ENCODE data around the gene SEMA6A.

Gene SEMA6A

DNA sequence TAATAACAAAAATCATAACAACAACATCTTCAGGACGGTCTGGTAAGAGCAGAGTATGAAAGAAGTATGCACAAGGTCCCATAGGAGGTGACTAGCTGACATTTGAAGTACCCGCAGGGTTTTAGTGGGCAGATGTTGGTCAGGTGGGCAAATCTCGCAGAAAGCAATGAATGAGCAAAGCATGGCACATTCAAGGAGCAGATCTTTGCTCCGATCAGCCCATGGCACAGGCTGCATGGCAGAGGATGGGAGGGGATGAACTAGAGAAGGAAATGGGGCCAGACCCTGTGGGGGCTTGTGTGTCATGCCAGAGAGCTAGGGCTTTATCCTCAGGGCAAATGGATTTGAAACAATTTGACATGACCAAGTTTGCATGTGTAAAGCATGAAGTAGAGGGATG, 90.0 kb downstream of the SEMA6A start:
- H3K27me3 ChIP-seq (replicated peaks; ENCODE audit: control insufficient read depth, insufficient read depth, low read length, poor library complexity, severe bottlenecking), result no peaks in the 10 kb centered on the region
- no peak overlapping the region for H3K4me3 ChIP-seq (ENCODE audit: insufficient read depth, low read depth, low read length, poor library complexity, severe bottlenecking)
- H3K9me3 ChIP-seq (ENCODE audit: control insufficient read depth, low read length), result no peaks in the 10 kb centered on the region
- H3K4me1 ChIP-seq (ENCODE audit: control insufficient read depth, insufficient read depth, low read length, poor library complexity, severe bottlenecking), result no peaks in the 10 kb centered on the region
- no peak overlapping the region for H3K27ac ChIP-seq (ENCODE audit: insufficient read depth, low read length, poor library complexity, severe bottlenecking)
- H3K36me3 ChIP-seq (ENCODE audit: control insufficient read depth, insufficient read depth, low read length), result no peaks in the 10 kb centered on the region
- no peak for DNase-seq

DNA sequence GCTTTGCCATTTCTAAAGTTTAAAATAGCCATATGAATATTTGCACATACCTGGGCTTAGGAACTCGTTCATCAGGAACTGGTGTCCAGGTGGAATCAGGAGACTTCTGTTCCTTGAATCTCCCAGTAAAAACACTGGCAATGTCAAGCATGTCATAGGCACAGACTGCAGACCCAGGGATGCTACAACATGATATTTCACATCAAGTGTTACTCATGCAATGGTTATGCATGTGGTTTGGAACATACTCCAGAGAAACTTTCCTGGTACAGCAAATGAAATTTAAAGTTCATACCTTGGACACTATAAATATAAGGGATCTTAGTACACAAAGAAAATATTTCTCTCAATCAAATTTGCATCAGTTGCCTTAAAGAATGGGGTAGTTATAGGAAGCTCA, 92.2 kb downstream of the SEMA6A start:
- Histone ChIP-seq H3K4me1 (ENCODE audit: control insufficient read depth, insufficient read depth, low read length, poor library complexity, severe bottlenecking) (no peaks in the 10 kb centered on the region), H3K27me3 (replicated peaks; ENCODE audit: control insufficient read depth, insufficient read depth, low read length, poor library complexity, severe bottlenecking) (no peaks in the 10 kb centered on the region), H3K27ac (ENCODE audit: insufficient read depth, low read length, poor library complexity, severe bottlenecking) (no peak overlapping the region), H3K9me3 (ENCODE audit: control insufficient read depth, low read length) (no peaks in the 10 kb centered on the region), H3K4me3 (ENCODE audit: insufficient read depth, low read depth, low read length, poor library complexity, severe bottlenecking) (no peak overlapping the region), H3K36me3 (ENCODE audit: control insufficient read depth, insufficient read depth, low read length) (no peaks in the 10 kb centered on the region)
- DNase-seq, result no peak

DNA sequence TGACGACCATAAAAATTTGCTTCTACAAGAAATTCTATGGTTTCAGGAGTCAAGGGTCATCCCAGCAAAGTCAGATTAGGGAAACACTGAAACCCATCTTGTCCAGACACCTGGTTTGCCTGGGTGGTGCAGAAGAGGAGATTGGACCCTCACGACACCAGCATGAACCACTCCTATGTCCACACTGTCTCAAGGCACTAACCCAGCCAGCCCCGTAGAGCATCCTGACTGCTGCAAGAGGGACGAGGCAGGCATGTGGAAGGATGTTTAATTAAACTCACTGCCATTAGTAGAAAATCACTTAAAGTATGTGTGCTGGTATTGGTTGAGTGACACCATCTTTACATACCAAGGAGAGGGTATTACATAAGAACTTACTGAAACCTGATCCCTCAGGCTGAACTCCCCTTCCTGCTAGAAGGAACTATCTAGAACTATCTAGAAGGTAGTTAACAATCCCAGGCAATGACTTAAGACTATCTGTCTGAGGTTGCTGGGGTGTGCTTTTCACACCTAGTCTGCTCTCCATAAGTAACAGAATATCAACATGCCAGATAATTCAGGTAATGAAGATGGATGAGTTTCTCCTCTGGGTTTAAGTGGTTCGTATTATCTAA, 93.6 kb downstream of the SEMA6A start:
- no peak overlapping the region for H3K27ac ChIP-seq (ENCODE audit: insufficient read depth, low read length, poor library complexity, severe bottlenecking)
- no peaks in the 10 kb centered on the region for H3K4me1 ChIP-seq (ENCODE audit: control insufficient read depth, insufficient read depth, low read length, poor library complexity, severe bottlenecking)
- DNase-seq, result no peak
- no peak overlapping the region for H3K4me3 ChIP-seq (ENCODE audit: insufficient read depth, low read depth, low read length, poor library complexity, severe bottlenecking)
- H3K27me3 ChIP-seq (replicated peaks; ENCODE audit: control insufficient read depth, insufficient read depth, low read length, poor library complexity, severe bottlenecking), result no peaks in the 10 kb centered on the region
- H3K9me3 ChIP-seq (ENCODE audit: control insufficient read depth, low read length), result peaks cover 6% of the 10 kb centered on the region
- no peaks in the 10 kb centered on the region for H3K36me3 ChIP-seq (ENCODE audit: control insufficient read depth, insufficient read depth, low read length)

DNA sequence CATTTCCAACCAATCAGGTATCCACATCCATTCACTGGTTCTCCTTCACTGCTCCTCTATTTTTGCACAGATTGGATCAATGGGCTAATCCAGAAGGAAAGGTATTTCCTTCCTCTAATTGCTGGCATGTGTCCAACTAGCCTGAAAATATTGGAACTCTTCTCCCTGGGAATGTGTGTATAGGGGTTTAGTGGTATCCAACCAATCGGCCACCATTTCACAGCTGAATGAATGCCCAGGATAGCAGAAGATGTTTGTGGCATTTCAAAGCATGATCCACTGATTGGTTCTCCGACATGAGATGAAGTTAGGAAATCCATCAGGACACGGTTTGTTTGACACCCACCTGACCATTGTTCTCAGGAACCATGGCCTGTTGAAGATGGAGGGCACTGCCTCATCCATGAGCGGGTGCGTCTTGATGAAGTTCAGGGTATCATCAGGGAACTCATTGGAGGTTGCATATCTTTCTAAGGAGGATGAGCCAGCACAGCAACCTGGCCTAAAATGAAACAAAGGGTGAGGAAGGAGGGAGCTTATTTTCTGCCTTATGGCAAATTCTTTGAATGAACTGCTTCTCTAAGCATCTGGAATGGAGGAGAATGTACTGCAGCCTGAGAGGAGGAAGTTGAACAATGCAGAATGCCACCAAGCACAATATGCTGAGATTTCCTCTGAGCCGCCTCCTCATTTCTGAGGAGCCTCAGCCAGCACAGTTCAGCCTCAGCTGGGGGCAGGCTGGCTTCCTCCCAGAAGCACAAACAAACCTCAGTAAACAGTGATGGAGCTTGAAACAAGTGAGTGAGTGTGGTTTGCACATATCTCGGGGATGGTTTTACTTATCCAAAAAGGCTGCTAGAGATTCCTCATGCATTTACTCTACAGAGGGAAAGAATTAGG, 94.6 kb downstream of the SEMA6A start:
- DNase-seq, result no peak

DNA sequence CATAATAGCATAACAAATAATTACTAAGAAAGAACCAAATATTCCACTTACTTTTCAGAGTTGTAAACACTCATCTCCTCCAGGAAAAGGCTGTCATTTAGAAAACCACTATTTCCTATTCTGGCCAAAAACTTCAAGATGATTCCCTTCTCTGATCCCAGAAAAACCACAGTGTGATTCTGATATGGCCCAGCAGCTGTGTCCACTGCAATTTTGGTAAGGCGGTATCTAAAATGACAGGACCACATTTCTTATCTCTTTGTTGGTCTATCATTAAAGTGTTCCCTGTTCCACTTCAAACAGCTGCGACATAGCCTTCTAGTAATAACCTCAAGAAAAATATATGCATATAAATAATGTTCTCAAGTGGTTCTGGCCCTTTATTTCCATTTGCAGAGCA, 96.1 kb downstream of the SEMA6A start:
- DNase-seq, result no peak
- peaks cover 6% of the 10 kb centered on the region for H3K9me3 ChIP-seq (ENCODE audit: control insufficient read depth, low read length)
- no peak overlapping the region for H3K4me3 ChIP-seq (ENCODE audit: insufficient read depth, low read depth, low read length, poor library complexity, severe bottlenecking)
- no peaks in the 10 kb centered on the region for H3K36me3 ChIP-seq (ENCODE audit: control insufficient read depth, insufficient read depth, low read length)
- no peaks in the 10 kb centered on the region for H3K27me3 ChIP-seq (replicated peaks; ENCODE audit: control insufficient read depth, insufficient read depth, low read length, poor library complexity, severe bottlenecking)
- H3K27ac ChIP-seq (ENCODE audit: insufficient read depth, low read length, poor library complexity, severe bottlenecking), result no peak overlapping the region
- H3K4me1 ChIP-seq (ENCODE audit: control insufficient read depth, insufficient read depth, low read length, poor library complexity, severe bottlenecking), result no peaks in the 10 kb centered on the region

More for the DNA sequence above, 94.6 kb downstream of the SEMA6A start:
- Histone ChIP-seq H3K36me3 (ENCODE audit: control insufficient read depth, insufficient read depth, low read length) (no peaks in the 10 kb centered on the region), H3K4me3 (ENCODE audit: insufficient read depth, low read depth, low read length, poor library complexity, severe bottlenecking) (no peak overlapping the region), H3K27me3 (replicated peaks; ENCODE audit: control insufficient read depth, insufficient read depth, low read length, poor library complexity, severe bottlenecking) (no peaks in the 10 kb centered on the region), H3K9me3 (ENCODE audit: control insufficient read depth, low read length) (peaks cover 6% of the 10 kb centered on the region), H3K4me1 (ENCODE audit: control insufficient read depth, insufficient read depth, low read length, poor library complexity, severe bottlenecking) (no peaks in the 10 kb centered on the region), H3K27ac (ENCODE audit: insufficient read depth, low read length, poor library complexity, severe bottlenecking) (no peak overlapping the region)

DNA sequence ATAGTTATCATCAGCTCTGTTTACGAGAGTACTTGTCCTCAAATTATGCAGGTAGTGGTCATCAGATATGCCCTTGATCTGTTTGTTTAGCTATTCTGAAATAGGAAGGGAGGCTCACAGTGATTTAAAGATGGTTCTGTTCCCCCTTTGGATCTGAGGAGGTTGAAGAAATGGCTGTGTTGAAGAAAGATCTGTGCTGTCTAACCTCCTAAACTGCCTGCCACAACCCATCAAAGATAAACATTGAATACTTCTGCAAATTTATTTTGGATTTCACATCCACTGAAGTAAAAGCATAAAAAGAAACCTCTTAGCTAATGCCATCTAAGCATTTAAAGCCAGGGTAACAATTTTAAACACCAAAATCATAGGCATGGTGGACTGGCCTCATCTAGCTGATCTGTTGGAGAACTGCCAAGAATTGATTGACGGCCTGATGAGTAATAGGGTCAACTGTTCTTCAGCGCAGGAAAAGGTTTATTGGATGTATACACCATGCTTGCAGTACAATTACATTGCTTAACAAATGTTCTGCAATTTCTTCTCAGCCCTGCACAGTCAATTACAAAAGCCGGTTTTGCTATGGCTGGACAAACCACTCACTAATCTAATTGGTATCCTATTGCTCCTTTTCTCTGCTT, 97.6 kb downstream of the SEMA6A start:
- Histone ChIP-seq H3K4me1 (ENCODE audit: control insufficient read depth, insufficient read depth, low read length, poor library complexity, severe bottlenecking) (no peaks in the 10 kb centered on the region), H3K27ac (ENCODE audit: insufficient read depth, low read length, poor library complexity, severe bottlenecking) (no peak overlapping the region), H3K9me3 (ENCODE audit: control insufficient read depth, low read length) (peaks cover 6% of the 10 kb centered on the region), H3K36me3 (ENCODE audit: control insufficient read depth, insufficient read depth, low read length) (no peaks in the 10 kb centered on the region), H3K27me3 (replicated peaks; ENCODE audit: control insufficient read depth, insufficient read depth, low read length, poor library complexity, severe bottlenecking) (no peaks in the 10 kb centered on the region), H3K4me3 (ENCODE audit: insufficient read depth, low read depth, low read length, poor library complexity, severe bottlenecking) (no peak overlapping the region)
- DNase-seq, result no peak

DNA sequence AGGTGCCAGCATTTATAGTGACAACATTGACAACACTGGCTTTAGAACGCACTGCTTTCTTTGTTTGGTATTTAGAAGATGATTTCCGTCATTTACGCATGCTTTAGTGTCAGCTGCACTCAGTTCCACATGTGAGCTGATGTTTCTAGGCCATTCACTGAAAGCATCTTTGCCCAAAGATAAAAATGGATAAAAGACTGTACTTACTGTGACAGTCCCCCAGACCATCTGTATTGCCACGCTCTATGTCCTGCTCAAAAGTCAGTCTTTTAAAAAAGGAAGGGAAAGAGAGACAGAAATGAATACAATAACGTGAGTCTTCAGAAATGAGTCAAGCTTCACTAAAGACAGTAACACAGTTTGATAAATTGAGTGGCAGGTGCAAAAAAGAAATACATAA, 99.3 kb downstream of the SEMA6A start:
- peaks cover 6% of the 10 kb centered on the region for H3K9me3 ChIP-seq (ENCODE audit: control insufficient read depth, low read length)
- H3K36me3 ChIP-seq (ENCODE audit: control insufficient read depth, insufficient read depth, low read length), result no peaks in the 10 kb centered on the region
- H3K4me1 ChIP-seq (ENCODE audit: control insufficient read depth, insufficient read depth, low read length, poor library complexity, severe bottlenecking), result no peaks in the 10 kb centered on the region
- no peak for DNase-seq
- no peaks in the 10 kb centered on the region for H3K27me3 ChIP-seq (replicated peaks; ENCODE audit: control insufficient read depth, insufficient read depth, low read length, poor library complexity, severe bottlenecking)
- H3K27ac ChIP-seq (ENCODE audit: insufficient read depth, low read length, poor library complexity, severe bottlenecking), result no peak overlapping the region
- H3K4me3 ChIP-seq (ENCODE audit: insufficient read depth, low read depth, low read length, poor library complexity, severe bottlenecking), result no peak overlapping the region

DNA sequence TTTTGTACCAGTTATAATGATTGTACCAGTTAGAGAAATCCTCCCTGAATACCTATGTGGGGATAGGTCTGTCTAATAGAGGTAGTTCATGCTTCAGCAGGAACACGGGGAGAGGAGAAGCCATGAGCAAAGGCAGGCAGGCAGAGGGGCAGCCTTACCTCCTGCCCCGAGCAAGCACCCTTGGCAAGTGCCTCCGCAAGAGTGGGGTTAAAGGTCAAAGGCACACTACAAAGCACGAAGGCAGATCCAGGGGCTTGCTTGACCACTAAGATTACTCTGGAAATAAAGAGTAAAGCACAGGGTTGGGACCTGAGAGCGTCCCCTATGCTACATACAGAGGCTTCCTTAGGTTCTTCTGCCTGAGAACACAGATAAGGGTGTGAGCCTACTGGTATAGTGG, 100.9 kb downstream of the SEMA6A start:
- H3K36me3 ChIP-seq (ENCODE audit: control insufficient read depth, insufficient read depth, low read length), result no peaks in the 10 kb centered on the region
- DNase-seq, result no peak
- H3K27ac ChIP-seq (ENCODE audit: insufficient read depth, low read length, poor library complexity, severe bottlenecking), result no peak overlapping the region
- H3K4me1 ChIP-seq (ENCODE audit: control insufficient read depth, insufficient read depth, low read length, poor library complexity, severe bottlenecking), result no peaks in the 10 kb centered on the region
- no peaks in the 10 kb centered on the region for H3K27me3 ChIP-seq (replicated peaks; ENCODE audit: control insufficient read depth, insufficient read depth, low read length, poor library complexity, severe bottlenecking)
- H3K4me3 ChIP-seq (ENCODE audit: insufficient read depth, low read depth, low read length, poor library complexity, severe bottlenecking), result no peak overlapping the region
- peaks cover 6% of the 10 kb centered on the region for H3K9me3 ChIP-seq (ENCODE audit: control insufficient read depth, low read length)

DNA sequence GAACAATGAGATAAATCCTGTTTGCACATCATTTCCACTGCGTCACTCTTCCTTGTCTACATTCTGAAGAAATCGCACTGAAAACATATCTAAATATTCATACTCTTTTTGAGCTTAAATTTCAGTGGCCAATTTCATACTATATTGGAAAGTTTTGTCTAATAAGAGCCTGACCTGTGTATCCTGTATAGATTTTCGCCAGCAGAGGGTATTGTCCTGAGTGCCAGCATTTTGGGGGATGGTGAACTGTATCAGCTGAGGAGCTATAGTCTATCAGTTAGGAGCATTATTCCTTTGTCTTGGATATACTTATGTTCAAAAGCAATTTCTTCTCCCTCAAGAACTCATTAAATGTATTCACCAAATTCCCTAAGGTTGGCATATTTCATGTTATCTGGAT, 102.3 kb downstream of the SEMA6A start:
- Histone ChIP-seq H3K27ac (ENCODE audit: insufficient read depth, low read length, poor library complexity, severe bottlenecking) (no peak overlapping the region), H3K4me1 (ENCODE audit: control insufficient read depth, insufficient read depth, low read length, poor library complexity, severe bottlenecking) (no peaks in the 10 kb centered on the region), H3K27me3 (replicated peaks; ENCODE audit: control insufficient read depth, insufficient read depth, low read length, poor library complexity, severe bottlenecking) (no peaks in the 10 kb centered on the region), H3K36me3 (ENCODE audit: control insufficient read depth, insufficient read depth, low read length) (no peaks in the 10 kb centered on the region), H3K9me3 (ENCODE audit: control insufficient read depth, low read length) (peaks cover 6% of the 10 kb centered on the region), H3K4me3 (ENCODE audit: insufficient read depth, low read depth, low read length, poor library complexity, severe bottlenecking) (no peak overlapping the region)
- DNase-seq, result no peak

DNA sequence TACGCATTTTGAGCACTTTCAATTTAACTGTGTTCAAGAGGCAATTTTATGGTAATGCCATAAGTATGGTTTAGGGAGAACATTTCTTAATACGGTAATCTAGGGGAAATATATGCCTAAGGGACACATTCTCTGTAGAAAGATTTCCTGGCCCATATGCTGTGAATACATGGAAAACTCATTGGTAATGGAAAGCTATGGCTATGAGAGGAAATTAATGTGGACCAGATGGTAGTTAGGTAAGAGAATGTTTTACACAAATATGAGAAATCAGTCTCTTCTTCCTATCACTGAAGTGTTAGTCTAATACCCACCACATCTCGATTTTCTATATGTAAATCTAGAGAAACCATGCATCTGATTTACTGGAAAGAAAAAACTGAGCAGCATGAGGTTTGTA, 105.0 kb downstream of the SEMA6A start:
- no peaks in the 10 kb centered on the region for H3K27me3 ChIP-seq (replicated peaks; ENCODE audit: control insufficient read depth, insufficient read depth, low read length, poor library complexity, severe bottlenecking)
- no peak overlapping the region for H3K4me3 ChIP-seq (ENCODE audit: insufficient read depth, low read depth, low read length, poor library complexity, severe bottlenecking)
- no peaks in the 10 kb centered on the region for H3K9me3 ChIP-seq (ENCODE audit: control insufficient read depth, low read length)
- DNase-seq, result no peak
- no peaks in the 10 kb centered on the region for H3K36me3 ChIP-seq (ENCODE audit: control insufficient read depth, insufficient read depth, low read length)
- no peaks in the 10 kb centered on the region for H3K4me1 ChIP-seq (ENCODE audit: control insufficient read depth, insufficient read depth, low read length, poor library complexity, severe bottlenecking)
- H3K27ac ChIP-seq (ENCODE audit: insufficient read depth, low read length, poor library complexity, severe bottlenecking), result no peak overlapping the region

Measured in effector memory CD4-positive, alpha-beta T cell (primary cell).